ENCODE results near the gene DHRS3.

GRCh38 chr1:12552111-12552888 is 65.7 kb downstream of the DHRS3 start:
- no peak for TF ChIP-seq CTCF (IDR thresholded peaks at IDR 0.05; ENCODE audit: extremely low read depth in 1 of 2, insufficient read depth in 1 of 2, low read depth in 1 of 2, low read length in 2 of 2)
- TF ChIP-seq MAX (IDR thresholded peaks at IDR 0.05; ENCODE audit: insufficient read depth, insufficient read length) = no peak
- TF ChIP-seq POLR2AphosphoS5 (IDR thresholded peaks at IDR 0.05; ENCODE audit: insufficient read depth, low read depth, low read length) = no peak
